GM19452 (cell line): ENCODE data around the gene NTN5.
A peak's percentile ranks its signal among the peaks of the same experiment; 100 is the strongest.
"Not testable (repeated sequence)": the region's sequence is repeated elsewhere in the genome, so short reads cannot be mapped to it uniquely, and the experiment has no call there.

Source experiments
- ATAC-seq: cut with Tn5 transposase; IDR thresholded peaks from one replicate; pipeline ENCODE4 v1.9.1; 2021; ENCODE audit not compliant: unreplicated experiment

The NTN5 gene

GRCh38 chr19:48672994-48673393 lies at the start of gene NTN5:
Gene NTN5, minus strand, starts transcription at chr19:48673017. Its CDS starts 2,031 bp downstream, at chr19:48670986.
- ATAC-seq, result no peak

- no peak for ATAC-seq
These were observed 49.4 kb upstream of the NTN5 start for GRCh38 chr19:48722196-48722708.

- ATAC-seq, result peak; percentile 76
These were observed 47.9 kb upstream of the NTN5 start for GRCh38 chr19:48720613-48721296.

- ATAC-seq, result peak; percentile 5
These were observed 47.4 kb upstream of the NTN5 start for GRCh38 chr19:48720251-48720612.

- ATAC-seq, result no peak
These were observed 46.7 kb upstream of the NTN5 start, which contains the start of gene MAMSTR for GRCh38 chr19:48719263-48720171. Gene MAMSTR, minus strand, starts transcription at chr19:48719725. Its CDS starts 694 bp downstream, at chr19:48719031.

GRCh38 chr19:48718711-48719231 lies 46.0 kb upstream of the NTN5 start:
- ATAC-seq, result no peak

- not testable (repeated sequence) for ATAC-seq
These were observed 45.3 kb upstream of the NTN5 start for GRCh38 chr19:48718106-48718505.

- ATAC-seq, result no peak
These were observed 43.9 kb upstream of the NTN5 start for GRCh38 chr19:48716562-48717291.

GRCh38 chr19:48715681-48716171 lies 42.9 kb upstream of the NTN5 start:
- no peak for ATAC-seq

- ATAC-seq, result no peak
These were observed 42.2 kb upstream of the NTN5 start for GRCh38 chr19:48714759-48715675.

GRCh38 chr19:48713864-48714755 lies 41.3 kb upstream of the NTN5 start:
- peak; percentile 88 for ATAC-seq

- no peak for ATAC-seq
These were observed 40.4 kb upstream of the NTN5 start for GRCh38 chr19:48713041-48713863.

GRCh38 chr19:48711106-48711662 lies 38.4 kb upstream of the NTN5 start:
- ATAC-seq, result no peak

- ATAC-seq, result no peak
These were observed 35.7 kb upstream of the NTN5 start for GRCh38 chr19:48708471-48708870.

GRCh38 chr19:48705431-48705830 lies 32.6 kb upstream of the NTN5 start:
- ATAC-seq, result no peak

GRCh38 chr19:48703316-48703715 lies 30.5 kb upstream of the NTN5 start:
- ATAC-seq, result no peak

- ATAC-seq, result no peak
These were observed 29.9 kb upstream of the NTN5 start for GRCh38 chr19:48702701-48703100.

GRCh38 chr19:48698046-48698445 lies 25.2 kb upstream of the NTN5 start:
- no peak for ATAC-seq
